HepG2 (cell line): Measurements from ENCODE around the gene AADAT. TPM values are rescaled to one million over a fixed set of nuclear protein-coding genes. Genes with fewer than 3 reads are reported as not detected.
"Not testable (repeated sequence)": the region's sequence is repeated elsewhere in the genome, so short reads cannot be mapped to it uniquely, and the experiment has no call there.

Experiments
- ATAC-seq: fragments of 200-7000 bp; cut with Tn5 transposase; 3 replicates; pipeline ENCODE4 v1.9.1; 2020; ENCODE audit warnings: mild to moderate bottlenecking, moderate library complexity
- BruUV-seq: library from RNA; stranded (reverse); fragments of 400-500 nt; replicated peaks from 2 replicates; lab custom pipeline; 2021; lab: Mats Ljungman, UMichigan
- CTCF ChIA-PET: fragments of 300-600 bp; formaldehyde crosslinking; extraction: SDS; loops from one replicate; lab custom pipeline; 2021; ENCODE audit warnings: low total read pairs, inconsistent platforms, low intra/inter-chr PET ratio; lab: Yijun Ruan, JAX
- POLR2A ChIA-PET: fragments of 350-600 bp; sonication (Branson Sonifier 250); formaldehyde crosslinking; loops from one replicate; lab custom pipeline; 2020; ENCODE audit warnings: antibody characterized with exemption, inconsistent platforms; lab: Yijun Ruan, JAX
- DNase-seq: peaks from one replicate; pipeline ENCODE4 v3.0.0-alpha.2; 2015; ENCODE audit warnings: low spot score
- FAIRE-seq: peaks from 3 replicates; lab custom pipeline; 2011; peaks lifted over from hg19 to GRCh38; lab: Jason Lieb, UNC
- H2AFZ ChIP-seq: one replicate; pipeline ENCODE4 v1.6.1; 2011; ENCODE audit warnings: low read length, inconsistent platforms
- H3K27ac ChIP-seq: fragments of 300-600 bp; 3 replicates; pipeline ENCODE4 v1.8.0; 2011; ENCODE audit warnings: mixed run types, mild to moderate bottlenecking, mixed read lengths, low read length, inconsistent platforms; ENCODE audit not compliant: insufficient read depth; ENCODE audit errors: extremely low read length
- H3K27me3 ChIP-seq, 2 experiments: fragments of 200-600 bp in 1 of 2; 2 replicates in 1 of 2; 3 replicates in 1 of 2; pipeline versions ENCODE4 v1.6.0 to v1.8.0; 2011; ENCODE audit warnings: low read length in 2 of 2, mild to moderate bottlenecking in 2 of 2, moderate library complexity in 2 of 2, inconsistent platforms in 1 of 2; ENCODE audit not compliant: insufficient read depth in 2 of 2, control insufficient read depth in 1 of 2
- H3K36me3 ChIP-seq, 2 experiments: fragments of 200-600 bp in 1 of 2; replicated peaks in 1 of 2; 2 replicates in 1 of 2; 3 replicates in 1 of 2; pipeline versions ENCODE4 v1.5.1 to v1.8.0; 2011; ENCODE audit warnings: low read length in 2 of 2, inconsistent platforms in 1 of 2; ENCODE audit not compliant: insufficient read depth in 2 of 2, control insufficient read depth in 1 of 2
- H3K4me1 ChIP-seq: 2 replicates; pipeline ENCODE4 v1.5.1; 2012; ENCODE audit warnings: low read length, inconsistent platforms; ENCODE audit not compliant: insufficient read depth
- H3K4me2 ChIP-seq: 2 replicates; pipeline ENCODE4 v1.6.0; 2011; ENCODE audit warnings: low read depth, low read length, inconsistent platforms
- H3K4me3 ChIP-seq, 3 experiments: fragments of 200-600 bp in 1 of 3; sonication (generic), shearing (Covaris generic) in 1 of 3; replicated peaks in 1 of 3; 2 replicates each; pipeline ENCODE4 v1.5.1; 2011 to 2016; ENCODE audit warnings: low read length in 3 of 3, inconsistent platforms in 2 of 3, low read depth in 2 of 3, mild to moderate bottlenecking in 2 of 3, control low read depth in 1 of 3, mixed read lengths in 1 of 3; ENCODE audit not compliant: insufficient read depth in 1 of 3
- H3K79me2 ChIP-seq: one replicate; pipeline ENCODE4 v1.6.1; 2011; ENCODE audit warnings: low read length, inconsistent platforms; ENCODE audit not compliant: insufficient read depth
- H3K9ac ChIP-seq: 2 replicates; pipeline ENCODE4 v1.6.0; 2011; ENCODE audit warnings: mild to moderate bottlenecking, low read depth, low read length, inconsistent platforms; ENCODE audit not compliant: insufficient read depth
- H3K9me3 ChIP-seq: 2 replicates; pipeline ENCODE4 v1.5.1; 2012; ENCODE audit warnings: mild to moderate bottlenecking, low read length
- H4K20me1 ChIP-seq: 2 replicates; pipeline ENCODE4 v1.6.0; 2011; ENCODE audit warnings: inconsistent platforms, mild to moderate bottlenecking, low read length, moderate library complexity; ENCODE audit not compliant: insufficient read depth
- CREB1 ChIP-seq, 2 experiments: fragments of 450-650 bp in 1 of 2; IDR thresholded peaks; 2 replicates each; pipeline ENCODE4 v1.6.1; 2016 to 2017; ENCODE audit warnings: control low read depth in 1 of 2, mild to moderate bottlenecking in 1 of 2, missing compliant biosample characterization in 1 of 2, missing genetic modification characterization in 1 of 2
- MZF1 ChIP-seq: sonication (generic); formaldehyde crosslinking; IDR thresholded peaks from 2 replicates; pipeline ENCODE4 v1.8.1; 2023; ENCODE audit warnings: mild to moderate bottlenecking, missing genetic modification reagents, borderline replicate concordance
- ZNF567 ChIP-seq: sonication (generic); formaldehyde crosslinking; IDR thresholded peaks from 2 replicates; pipeline ENCODE4 v1.8.1; 2023; ENCODE audit warnings: mild to moderate bottlenecking, missing genetic modification reagents, borderline replicate concordance
- ZNF790 ChIP-seq: sonication (generic); formaldehyde crosslinking; IDR thresholded peaks from 2 replicates; pipeline ENCODE4 v1.8.0; 2022; ENCODE audit warnings: missing genetic modification reagents, mild to moderate bottlenecking, borderline replicate concordance
- WGBS: methylation state at CpG from one replicate; pipeline ENCODE4 v1.1.6; 2017; ENCODE audit warnings: low lambda C conversion rate; 5-methylcytosine and 5-hydroxymethylcytosine counted together
- in situ Hi-C: cut with HindIII; loops from 2 replicates; pipeline ENCODE4 v1.10.0; 2017; ENCODE audit warnings: low pct_unique_long_range_greater_than_20kb; ENCODE audit not compliant: extremely low pct_ligation_motif_present
- intact Hi-C: fragments of 100-400 bp; cut with micrococcal nuclease; formaldehyde crosslinking; loops from one replicate; pipeline ENCODE4 v1.10.0; 2022; ENCODE audit not compliant: unreplicated experiment
- polyA plus RNA-seq, 8 experiments: library from polyadenylated mRNA; depleted of rRNA in 3 of 8; stranded (reverse) in 7 of 8; unstranded in 1 of 8; fragments of >200 nt; fragmentation: Illumina TruSeq in 4 of 8; extraction: Trizol in 4 of 8; gene quantifications; 2 replicates each; pipeline versions ENCODE4 v1.2.1 to v1.2.3, GENCODE V29; 2011 to 2016; ENCODE audit warnings: low read depth in 4 of 8, missing spikeins in 1 of 8, mixed read lengths in 1 of 8; ENCODE audit not compliant: insufficient read depth in 1 of 8
- total RNA-seq, 5 experiments: library from RNA; depleted of rRNA; stranded (reverse); fragments of >200 nt; fragmentation: Illumina TruSeq; extraction: Trizol; gene quantifications; 2 replicates each; pipeline ENCODE4 v1.2.3, GENCODE V29; 2016; ENCODE audit warnings: low read depth in 1 of 5

Gene AADAT
- total and polyA plus RNA-seq, 2 of the 13 experiments (the other 11 are each of a cell fraction or from before 2014, with no cell fraction given), result 6.1 to 9.1 TPM

DNA sequence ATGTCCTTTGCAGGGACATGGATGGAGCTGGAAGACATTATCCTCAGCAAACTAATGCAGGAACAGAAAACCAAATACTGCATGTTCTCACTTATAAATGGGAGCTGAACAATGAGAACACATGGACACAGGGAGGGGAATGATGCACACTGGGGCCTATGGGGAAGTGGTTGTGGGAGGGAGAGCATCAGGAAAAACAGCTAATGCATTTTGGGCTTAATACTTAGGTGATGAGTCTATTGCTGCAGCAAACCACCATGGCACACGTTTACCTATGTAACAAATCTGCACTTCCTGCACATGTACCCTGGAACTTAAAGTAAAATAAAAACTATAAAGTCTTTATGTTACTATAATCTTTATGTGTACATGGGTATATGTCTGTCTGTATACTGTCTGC is 24.4 kb upstream of the AADAT start:
- H3K4me2 ChIP-seq, BruUV-seq, intact Hi-C loops, H2AFZ ChIP-seq, H4K20me1 ChIP-seq, H3K27me3 ChIP-seq, H3K9me3 ChIP-seq, DNase-seq, H3K4me1 ChIP-seq, ATAC-seq, H3K79me2 ChIP-seq, H3K27ac ChIP-seq, H3K36me3 ChIP-seq, FAIRE-seq, CTCF ChIA-PET, H3K4me3 ChIP-seq, in situ Hi-C loops, POLR2A ChIA-PET, H3K9ac ChIP-seq: not testable (repeated sequence)
- 0% methylated on average over 1 of the region's 1 CpG for WGBS

DNA sequence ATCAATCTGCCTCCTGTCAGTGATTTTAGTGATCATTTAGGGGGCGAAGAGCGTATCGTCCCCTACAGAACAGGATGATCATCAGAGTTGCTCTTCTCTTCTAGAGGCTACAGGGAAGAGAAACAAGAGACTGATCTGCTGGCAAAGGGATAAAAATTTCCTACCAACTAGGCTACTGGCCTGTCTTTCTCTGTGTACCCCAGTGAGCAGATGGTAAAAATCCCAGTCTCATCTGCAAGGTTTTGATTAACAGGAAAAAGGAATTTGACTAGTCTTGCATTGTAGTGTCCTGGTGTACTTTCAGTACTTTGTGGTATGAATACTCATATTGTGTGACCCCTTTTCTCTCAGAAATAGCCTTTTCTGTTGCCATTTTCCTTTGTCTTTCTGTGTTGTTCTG is 21.8 kb upstream of the AADAT start:
- FAIRE-seq (no peak), DNase-seq (no peak), ATAC-seq (no peak)
- H4K20me1 ChIP-seq, result no peaks in the 10 kb centered on the region
- in situ Hi-C loops (no loop called here), intact Hi-C loops (no loop called here)
- BruUV-seq, result no TSS peak
- H3K27me3 ChIP-seq, result no peaks in the 10 kb centered on the region
- H2AFZ ChIP-seq, result no peak overlapping the region
- no peak overlapping the region for H3K9ac ChIP-seq
- ChIA-PET POLR2A (no interaction called here), CTCF (no interaction called here)
- 75% methylated on average over 3 of the region's 3 CpGs for WGBS
- TF ChIP-seq ZNF567, result no peak
- TF ChIP-seq CREB1 (IDR thresholded peaks at IDR 0.05), result no peak
- no peak for TF ChIP-seq CREB1 (CRISPR knock-in tag; IDR thresholded peaks at IDR 0.05)
- no peak for TF ChIP-seq ZNF790 (CRISPR knock-in tag)
- TF ChIP-seq MZF1, result no peak
- no peaks in the 10 kb centered on the region for H3K9me3 ChIP-seq
- no peaks in the 10 kb centered on the region for H3K36me3 ChIP-seq
- H3K27ac ChIP-seq, result no peak overlapping the region
- H3K4me3 ChIP-seq, result no peak overlapping the region
- no peaks in the 10 kb centered on the region for H3K4me1 ChIP-seq
- no peaks in the 10 kb centered on the region for H3K79me2 ChIP-seq
- H3K4me2 ChIP-seq, result no peak overlapping the region
